ENCODE data around the gene E4F1.

GRCh38 chr16:2199095-2199494, 24.3 kb upstream of the E4F1 start:
- no peak for TF ChIP-seq EZH2phosphoT487 (IDR thresholded peaks at IDR 0.05; ENCODE audit: low read depth)
- TF ChIP-seq CTCF (IDR thresholded peaks at IDR 0.05; ENCODE audit: low read depth, low read length) = no peak

Measured in OCI-LY3 (cell line).